Left colon (tissue), 2 donors: ENCODE data around the gene CRYBG1. TPM values are rescaled to one million over a fixed set of nuclear protein-coding genes. Genes with fewer than 3 reads are reported as not detected.
A peak's percentile ranks its signal among the peaks of the same experiment; 100 is the strongest.
"Not testable (repeated sequence)": the region's sequence is repeated elsewhere in the genome, so short reads cannot be mapped to it uniquely, and the experiment has no call there.

Experiments
- ATAC-seq: fragments of 200-7000 bp; cut with Tn5 transposase; one replicate; pipeline ENCODE4 v1.9.1; 2020; ENCODE audit warnings: mild to moderate bottlenecking, moderate library complexity
- DNase-seq, 2 donors: peaks; one replicate each; pipeline ENCODE4 v3.0.0-alpha.2; 2020
- intact Hi-C, 2 donors: fragments of 100-400 bp; cut with DNase I in 1 of 2; cut with micrococcal nuclease in 1 of 2; formaldehyde crosslinking; loops; one replicate each; pipeline versions ENCODE4 v1.11.2 to v1.14.0; 2022; cut with DNase I, micrococcal nuclease
- total RNA-seq, 2 donors: library from RNA; stranded (reverse); fragmentation: NEBNext Ultra II Directional; extraction: Animal tissue kit (Norgen Biotek cat#: 25700); gene quantifications; one replicate each; pipeline ENCODE4 v1.2.1, GENCODE V29; 2021
- donor health status: DM: no; HTN: no; CAD: no.
- donor health status: DM: yes; HTN: yes; CAD: no.

The CRYBG1 gene
- total RNA-seq, 2 donors from 2014 or later = 73.7 to 77.5 TPM

DNA sequence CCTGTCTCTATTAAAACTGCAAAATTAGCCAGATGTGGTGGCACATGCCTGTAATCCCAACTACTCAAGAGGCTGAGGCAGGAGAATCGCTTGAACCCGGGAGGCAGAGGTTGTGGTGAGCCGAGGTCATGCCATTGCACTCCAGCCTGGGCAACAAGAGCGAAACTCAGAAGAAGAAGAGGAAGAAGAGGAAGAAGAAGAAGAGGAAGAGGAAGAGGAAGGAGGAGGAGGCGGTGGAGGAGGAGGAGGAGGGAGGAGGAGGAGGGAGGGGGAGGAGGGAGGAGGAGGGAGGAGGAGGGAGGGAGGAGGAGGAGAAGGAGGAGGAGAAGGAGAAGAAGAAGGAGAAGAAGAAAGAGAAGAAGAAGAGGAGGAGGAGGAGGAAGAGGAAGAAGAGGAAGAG, 228.4 kb downstream of the CRYBG1 start:
- DNase-seq, intact Hi-C loops, ATAC-seq: not testable (repeated sequence)

DNA sequence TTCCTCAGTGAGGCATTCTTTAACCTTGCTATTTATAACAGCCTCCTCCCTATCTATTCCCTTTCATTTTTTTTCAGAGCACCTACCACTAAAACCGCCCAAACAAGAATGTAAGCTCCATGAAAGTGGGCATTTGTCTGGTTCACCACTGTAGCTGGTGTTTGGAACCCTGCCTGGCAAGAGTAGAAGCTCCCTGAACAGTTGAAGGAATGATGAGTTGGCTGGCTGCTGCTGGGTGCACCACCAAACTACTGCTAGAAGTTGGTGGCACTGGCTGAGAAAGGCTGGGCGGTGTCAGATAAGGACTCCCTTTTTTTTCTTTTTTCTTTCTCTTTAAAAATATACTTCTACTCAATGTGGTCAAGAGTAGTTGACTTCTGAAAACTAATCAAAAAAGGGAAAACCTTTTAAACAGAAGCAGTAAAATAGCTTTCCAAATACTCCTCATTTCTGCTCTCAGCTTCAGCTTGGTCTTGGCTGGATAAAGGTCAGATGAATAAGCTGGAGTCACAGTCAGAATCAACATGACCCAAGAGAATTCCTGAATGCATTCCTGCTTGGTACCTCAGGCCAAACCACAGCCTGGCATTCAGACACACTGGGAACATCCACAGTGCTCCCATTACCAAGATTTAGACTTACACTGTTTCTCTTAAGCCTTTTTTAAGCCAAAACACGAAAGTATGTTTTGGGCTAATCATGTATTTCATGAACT, 230.8 kb downstream of the CRYBG1 start:
- intact Hi-C loops = no loop called here
- no peak for ATAC-seq
- DNase-seq = no peak

DNA sequence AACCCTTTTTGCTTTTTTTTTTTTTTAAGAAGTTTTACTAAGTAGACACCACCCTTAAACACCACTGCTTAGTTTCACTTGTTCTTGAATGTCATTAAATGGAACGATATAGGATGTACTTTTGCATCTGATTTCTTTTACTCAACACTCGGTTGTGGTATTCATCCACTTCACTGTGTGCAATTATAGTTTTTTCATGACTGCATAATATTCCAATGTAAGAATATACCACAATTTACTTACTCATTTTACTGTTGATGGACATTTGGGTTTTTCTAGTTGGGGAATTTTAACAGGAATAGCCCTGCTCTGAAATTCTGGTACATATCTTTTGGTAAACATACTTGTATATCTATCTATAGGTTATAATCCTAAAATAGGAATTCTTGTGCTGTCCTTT, 238.9 kb downstream of the CRYBG1 start:
- intact Hi-C loops = no loop called here
- DNase-seq (no peak), ATAC-seq (no peak)

GRCh38 chr6:106600329-106600728, 239.8 kb downstream of the CRYBG1 start:
- ATAC-seq = no peak
- no peak for DNase-seq
- intact Hi-C loops = no loop called here

DNA sequence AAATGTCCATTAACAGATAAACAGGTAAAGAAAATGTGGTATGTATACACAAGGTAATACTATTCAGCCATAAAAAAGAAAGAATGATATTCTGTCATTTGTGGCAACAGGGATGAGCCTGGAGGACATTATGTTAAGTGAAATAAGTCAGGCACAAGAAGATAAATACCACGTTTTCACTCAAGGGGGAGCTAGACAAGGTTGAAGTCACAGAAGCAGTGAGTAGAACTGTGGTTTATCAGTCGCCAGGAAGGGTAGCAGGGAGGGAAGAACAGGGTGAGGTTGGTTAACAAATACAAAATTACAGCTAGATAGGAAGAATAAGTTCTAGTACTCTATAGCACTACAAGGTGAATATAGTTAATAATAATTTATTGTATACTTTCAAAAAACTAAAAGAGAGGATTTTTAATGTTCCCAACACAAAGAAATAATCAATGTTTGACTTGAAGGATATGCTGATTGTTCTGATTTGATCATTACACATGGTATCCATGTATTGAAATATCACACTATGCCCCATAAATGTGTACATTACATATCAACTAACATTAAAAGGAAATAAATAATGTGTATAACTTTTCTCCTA, 247.7 kb downstream of the CRYBG1 start:
- DNase-seq = no peak
- intact Hi-C loops = no loop called here
- peak; percentile 92 for ATAC-seq

GRCh38 chr6:106609699-106610098, 249.2 kb downstream of the CRYBG1 start:
- ATAC-seq (peak; percentile 63), DNase-seq (peak in 1 of 2 donors; percentile 29)
- intact Hi-C loops = loop anchor here in 1 of 2 donors (5.0 kb wide), 1 partner anchor 368 kb away; no protein-coding TSS in a partner anchor

GRCh38 chr6:106611030-106611429, 250.5 kb downstream of the CRYBG1 start:
- intact Hi-C loops = loop anchor here in 1 of 2 donors (5.0 kb wide), 1 partner anchor 366 kb away; no protein-coding TSS in a partner anchor
- DNase-seq = no peak
- no peak for ATAC-seq

DNA sequence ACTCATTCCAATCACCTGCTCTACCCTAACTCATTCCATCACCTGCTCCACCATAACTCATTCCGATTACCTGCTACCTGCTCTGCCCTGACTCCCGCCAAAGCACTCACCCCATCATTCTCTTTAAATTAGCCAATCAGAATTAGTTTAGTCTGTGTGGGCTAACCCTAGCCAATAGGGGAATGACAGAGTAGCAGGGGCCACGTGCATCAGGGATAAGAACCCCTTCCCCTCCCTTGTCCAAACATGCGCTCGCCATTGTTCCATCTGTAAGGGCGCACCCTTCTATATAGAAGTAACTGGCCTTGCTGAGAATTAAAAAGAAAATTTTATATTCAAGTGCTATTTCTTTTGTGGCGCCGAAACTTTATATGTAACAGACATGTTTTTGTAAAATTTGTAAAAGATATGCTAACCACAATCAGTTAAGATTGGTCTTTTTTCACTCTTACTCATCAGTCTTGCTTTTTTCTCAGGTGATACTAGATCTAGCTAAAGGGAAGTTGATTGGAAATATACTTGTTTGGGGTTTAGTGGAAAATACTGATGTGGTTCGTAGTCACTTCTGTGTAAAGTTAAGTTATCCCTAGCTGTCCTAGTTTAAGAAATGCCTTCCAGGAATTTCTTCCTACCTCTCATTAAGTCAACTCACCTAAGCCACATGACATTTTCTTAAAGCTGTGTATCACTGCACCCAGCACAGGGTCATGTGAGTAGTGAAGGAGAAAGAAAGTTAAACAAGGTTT, 252.3 kb downstream of the CRYBG1 start:
- DNase-seq = no peak
- no peak for ATAC-seq
- intact Hi-C loops = loop anchor here in 1 of 2 donors (5.0 kb wide), 1 partner anchor 364 kb away; no protein-coding TSS in a partner anchor

DNA sequence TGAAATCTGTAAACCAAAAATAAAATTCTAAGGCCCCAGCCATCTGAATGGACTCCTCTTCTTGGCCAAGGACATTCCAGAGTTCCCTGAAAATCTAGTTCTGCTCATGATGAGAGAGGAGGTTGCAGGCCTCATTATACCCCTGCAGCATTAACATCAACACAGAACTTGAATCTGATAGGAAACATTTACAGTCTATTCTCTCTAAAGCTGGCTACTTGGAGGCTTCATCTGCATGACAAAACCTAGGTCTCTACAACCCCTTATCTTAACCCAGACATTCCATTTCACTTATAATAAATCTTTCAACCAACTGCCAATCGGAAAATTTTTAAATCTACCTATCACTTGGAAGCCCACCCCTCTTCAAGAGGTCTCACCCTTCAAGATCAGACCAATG, 253.1 kb downstream of the CRYBG1 start:
- ATAC-seq = no peak
- intact Hi-C loops = loop anchor here in 1 of 2 donors (5.0 kb wide), 1 partner anchor 364 kb away; no protein-coding TSS in a partner anchor
- no peak for DNase-seq

- DNase-seq (no peak), ATAC-seq (no peak)
- intact Hi-C loops = loop anchor here in 1 of 2 donors (5.0 kb wide), 1 partner anchor 363 kb away; no protein-coding TSS in a partner anchor
These were observed 253.6 kb downstream of the CRYBG1 start for GRCh38 chr6:106614166-106614565.

DNA sequence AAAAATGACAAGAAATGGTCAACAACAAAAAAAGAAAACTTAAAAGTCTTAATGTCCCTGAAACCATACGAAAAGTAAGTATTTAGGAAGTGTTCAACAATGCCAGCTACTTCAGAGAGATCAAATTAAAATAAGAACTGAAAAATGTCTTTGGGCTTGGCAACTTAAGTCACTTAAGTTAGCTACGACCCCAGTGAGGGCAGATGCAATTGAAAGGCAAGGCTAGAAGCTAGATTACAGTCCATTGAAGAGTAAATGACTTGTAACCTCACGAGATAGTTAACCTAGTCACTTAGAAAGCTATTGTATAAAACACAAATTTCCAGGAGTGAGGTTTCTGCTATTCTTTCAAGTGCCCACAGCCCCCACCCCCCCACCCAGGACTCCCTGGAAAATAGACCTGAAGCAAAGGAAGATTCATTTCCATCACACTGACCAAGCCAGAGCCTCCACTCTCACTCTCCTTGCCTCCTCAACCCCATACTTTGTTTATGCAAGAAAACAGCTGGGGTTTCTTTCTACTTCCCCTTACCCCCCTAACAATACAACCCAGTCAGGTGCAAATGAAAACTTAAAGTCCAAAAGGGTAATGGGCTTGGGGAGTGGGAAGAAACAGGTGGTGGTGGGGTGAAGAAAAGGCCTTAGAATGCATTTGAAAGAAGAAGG, 254.2 kb downstream of the CRYBG1 start:
- intact Hi-C loops = loop anchor here in 1 of 2 donors (5.0 kb wide), 1 partner anchor 363 kb away; no protein-coding TSS in a partner anchor
- ATAC-seq (no peak), DNase-seq (no peak)

- ATAC-seq (no peak), DNase-seq (no peak)
- intact Hi-C loops = no loop called here
These were observed 256.8 kb downstream of the CRYBG1 start for GRCh38 chr6:106617302-106617701.

DNA sequence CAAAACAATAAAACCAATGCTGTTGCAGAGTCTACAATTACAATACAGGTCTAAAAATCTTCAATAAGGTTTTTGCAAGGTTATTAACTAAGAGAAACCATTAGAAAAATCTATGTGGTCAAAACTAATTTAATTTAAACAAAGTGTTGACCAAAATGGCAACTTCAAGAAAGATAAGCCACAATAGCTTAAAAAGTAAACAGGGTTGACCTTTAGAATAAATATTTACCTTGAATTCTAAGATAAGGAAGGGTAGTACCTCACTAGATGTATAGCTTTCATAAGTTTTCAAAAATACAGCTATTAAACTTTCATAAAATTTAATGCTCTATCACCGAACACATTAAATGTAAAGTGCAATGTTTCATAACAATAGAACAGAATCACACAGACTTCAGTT, 257.3 kb downstream of the CRYBG1 start:
- peak; percentile 40 for ATAC-seq
- intact Hi-C loops = no loop called here

DNA sequence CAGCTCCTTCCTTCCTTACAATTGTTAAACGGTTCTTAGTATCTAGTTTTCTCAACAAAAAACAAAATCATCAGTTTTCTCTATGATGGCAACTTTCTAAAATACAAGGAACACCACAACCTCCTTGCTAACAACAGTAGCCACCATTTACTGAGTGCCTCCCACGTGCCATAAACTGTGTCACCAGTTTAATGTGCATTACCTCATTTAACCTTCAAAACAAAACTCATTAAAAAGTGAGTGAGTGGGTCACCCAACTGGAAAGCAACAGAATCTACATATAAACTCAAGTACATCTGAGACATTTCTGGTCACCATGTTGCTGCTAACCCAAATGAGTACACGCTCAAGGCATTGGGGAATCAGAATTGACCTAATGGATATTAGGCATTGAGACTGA, 257.8 kb downstream of the CRYBG1 start:
- no peak for DNase-seq
- intact Hi-C loops = no loop called here
- ATAC-seq = peak; percentile 34

More for the DNA sequence above, 257.3 kb downstream of the CRYBG1 start:
- no peak for DNase-seq

DNA sequence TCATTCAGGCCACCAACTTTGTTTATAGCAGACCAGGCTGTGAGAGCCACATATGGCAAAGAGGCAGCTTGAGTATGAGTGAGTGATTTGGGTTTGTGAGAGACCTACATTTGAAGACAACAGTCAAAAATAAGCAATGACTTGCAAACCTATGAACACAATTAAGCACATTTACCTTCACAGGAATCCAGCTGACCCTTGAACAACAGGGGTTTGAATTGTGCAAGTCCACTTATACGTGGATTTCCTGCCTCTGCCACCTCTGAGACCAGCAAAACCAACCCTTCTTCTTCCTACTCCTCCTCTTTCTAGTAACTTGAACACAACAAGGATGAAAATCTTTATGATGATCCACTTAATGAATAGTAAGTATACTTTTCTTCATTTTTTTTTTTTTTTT, 258.7 kb downstream of the CRYBG1 start:
- ATAC-seq = no peak
- intact Hi-C loops = no loop called here

DNA sequence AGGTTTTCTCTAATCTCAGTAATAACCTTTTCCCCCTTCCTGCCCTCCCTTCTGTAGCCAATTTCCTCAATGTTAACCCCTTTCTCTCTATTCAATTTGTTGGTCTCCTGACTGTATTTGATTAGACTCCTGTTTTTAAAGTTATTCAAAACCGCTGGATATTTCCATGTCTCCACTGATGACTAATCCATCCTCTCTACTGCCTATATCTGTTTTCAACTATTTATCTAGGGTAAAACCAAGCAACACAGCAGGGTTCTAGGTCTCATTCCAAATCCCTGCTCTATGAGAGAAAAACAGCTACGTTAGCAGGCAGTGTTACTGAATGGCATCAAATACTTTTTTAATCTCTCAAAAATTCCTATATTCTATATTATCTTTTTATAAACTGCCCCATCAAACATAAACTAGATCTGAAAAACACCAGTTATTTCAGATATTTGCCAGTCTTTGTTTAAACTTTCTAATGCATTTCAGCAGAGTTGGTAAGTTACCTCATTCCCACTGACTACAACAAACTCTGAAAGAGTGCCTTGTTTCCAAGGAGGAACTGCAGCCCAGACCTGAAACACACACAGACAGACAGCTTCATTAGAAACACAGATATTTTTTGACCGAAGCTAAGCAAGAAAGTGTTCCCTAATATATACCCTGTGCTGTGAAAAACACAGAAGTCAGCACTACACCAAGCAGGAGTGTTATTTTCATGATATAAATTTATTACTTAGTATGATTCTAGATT, 260.6 kb downstream of the CRYBG1 start:
- DNase-seq (no peak), ATAC-seq (no peak)
- intact Hi-C loops = no loop called here

More for the DNA sequence above, 258.7 kb downstream of the CRYBG1 start:
- no peak for DNase-seq
